K562 (cell line): ENCODE data around the gene IL2. TPM values are rescaled to one million over a fixed set of nuclear protein-coding genes. Genes with fewer than 3 reads are reported as not detected.

ENCODE experiments used
- ATAC-seq: fragments of 200-7000 bp; cut with Tn5 transposase; 3 replicates; pipeline ENCODE4 v1.9.1; 2020; ENCODE audit warnings: moderate library complexity
- BruUV-seq: library from RNA; stranded (reverse); fragments of 400-500 nt; replicated peaks from 2 replicates; lab custom pipeline; 2021; lab: Mats Ljungman, UMichigan
- CTCF ChIA-PET: fragments of 300-600 bp; formaldehyde crosslinking; extraction: SDS; loops from one replicate; lab custom pipeline; 2021; ENCODE audit warnings: low intra/inter-chr PET ratio; lab: Yijun Ruan, JAX
- POLR2A ChIA-PET: fragments of 300-600, 350-650 bp; sonication (Branson Sonifier 250); formaldehyde crosslinking; extraction: SDS; loops from one replicate; lab custom pipeline; 2021; ENCODE audit warnings: antibody characterized with exemption, inconsistent platforms; lab: Yijun Ruan, JAX
- DNase-seq, 4 experiments: peaks; one replicate each; pipeline versions ENCODE4 v3.0.0 to v3.0.0-alpha.2; 2011 to 2018; ENCODE audit warnings: low spot score in 3 of 4, mixed read lengths in 3 of 4; ENCODE audit errors: extremely low read depth in 1 of 4
- FAIRE-seq: peaks from 2 replicates; lab custom pipeline; 2011; peaks lifted over from hg19 to GRCh38; lab: Jason Lieb, UNC
- H2AFZ ChIP-seq: 2 replicates; pipeline ENCODE4 v1.6.0; 2011; ENCODE audit warnings: low read depth, low read length, control low read depth, inconsistent platforms
- H3K27ac ChIP-seq: fragments of 200-600 bp; 3 replicates; pipeline ENCODE4 v1.8.0; 2011; ENCODE audit warnings: low read depth, mild to moderate bottlenecking, control low read depth, inconsistent platforms, low read length, moderate library complexity, mixed read lengths; ENCODE audit errors: extremely low read depth
- H3K27me3 ChIP-seq, 2 experiments: fragments of 300-600 bp in 1 of 2; 2 replicates in 1 of 2; 3 replicates in 1 of 2; pipeline versions ENCODE4 v1.6.0 to v1.8.0; 2011; ENCODE audit warnings: inconsistent platforms in 2 of 2, low read length in 2 of 2, mild to moderate bottlenecking in 1 of 2, mixed read lengths in 1 of 2, moderate library complexity in 1 of 2; ENCODE audit not compliant: control insufficient read depth in 2 of 2, insufficient read depth in 2 of 2
- H3K36me3 ChIP-seq: fragments of 300-600 bp; 3 replicates; pipeline ENCODE4 v1.8.0; 2011; ENCODE audit warnings: mild to moderate bottlenecking, low read length, inconsistent platforms; ENCODE audit not compliant: control insufficient read depth, insufficient read depth
- H3K4me1 ChIP-seq, 2 experiments: fragments of 200-600 bp in 1 of 2; replicated peaks in 1 of 2; 2 replicates in 1 of 2; 3 replicates in 1 of 2; pipeline versions ENCODE4 v1.5.1 to v1.8.0; 2011; ENCODE audit warnings: inconsistent platforms in 2 of 2, low read length in 2 of 2, mild to moderate bottlenecking in 1 of 2, mixed read lengths in 1 of 2, moderate library complexity in 1 of 2; ENCODE audit not compliant: control insufficient read depth in 2 of 2, insufficient read depth in 2 of 2
- H3K4me2 ChIP-seq: 2 replicates; pipeline ENCODE4 v1.6.1; 2011; ENCODE audit warnings: low read length, control low read depth, inconsistent platforms, mixed read lengths; ENCODE audit not compliant: insufficient read depth
- H3K4me3 ChIP-seq: fragments of 200-600 bp; sonication (generic), shearing (Covaris generic); 2 replicates; pipeline ENCODE4 v1.5.1; 2016; ENCODE audit warnings: control low read depth, inconsistent platforms
- H3K79me2 ChIP-seq: fragments of 200-600 bp; 3 replicates; pipeline ENCODE4 v1.8.0; 2011; ENCODE audit warnings: low read length, inconsistent platforms; ENCODE audit not compliant: control insufficient read depth, insufficient read depth
- H3K9ac ChIP-seq, 2 experiments: 2 replicates each; pipeline versions ENCODE4 v1.6.0 to v1.6.1; 2011; ENCODE audit warnings: low read depth in 2 of 2, low read length in 2 of 2, control low read depth in 1 of 2, inconsistent platforms in 1 of 2, mild to moderate bottlenecking in 1 of 2, mixed read lengths in 1 of 2; ENCODE audit not compliant: insufficient read depth in 1 of 2
- H3K9me1 ChIP-seq: one replicate; pipeline ENCODE4 v1.6.0; 2011; ENCODE audit warnings: inconsistent platforms, mild to moderate bottlenecking, low read length, moderate library complexity; ENCODE audit not compliant: control insufficient read depth, insufficient read depth
- H3K9me3 ChIP-seq: replicated peaks from 2 replicates; pipeline ENCODE4 v1.5.1; 2011; ENCODE audit warnings: low read depth, low read length, inconsistent platforms; ENCODE audit not compliant: control insufficient read depth, insufficient read depth
- H4K20me1 ChIP-seq: replicated peaks from 2 replicates; pipeline ENCODE4 v1.6.1; 2011; ENCODE audit warnings: low read length, inconsistent platforms, mixed read lengths; ENCODE audit not compliant: control insufficient read depth, insufficient read depth
- HNRNPUL1 ChIP-seq: fragments of 200-400 bp; formaldehyde crosslinking; IDR thresholded peaks from 2 replicates; pipeline ENCODE4 v1.6.1; 2017; ENCODE audit warnings: low read length
- NCOA2 ChIP-seq, 2 experiments: fragments of 450-650 bp; IDR thresholded peaks; 2 replicates each; pipeline ENCODE4 v1.6.1; 2018; ENCODE audit warnings: mild to moderate bottlenecking in 2 of 2, moderate library complexity in 1 of 2; ENCODE audit not compliant: partially characterized antibody in 2 of 2
- RAD21 ChIP-seq, 2 experiments: fragments of 250-450 bp in 1 of 2; fragments of 450-650 bp in 1 of 2; sonication (Bioruptor Pico) in 1 of 2; formaldehyde crosslinking in 1 of 2; IDR thresholded peaks in 1 of 2; conservative IDR thresholded peaks in 1 of 2; 2 replicates each; pipeline versions ENCODE4 v1.4.0 to v1.8.0; 2020 to 2022; ENCODE audit warnings: mild to moderate bottlenecking in 2 of 2, moderate library complexity in 1 of 2
- REST ChIP-seq, 2 experiments: fragments of 450-650 bp; formaldehyde crosslinking in 1 of 2; IDR thresholded peaks; 2 replicates each; pipeline versions ENCODE4 v1.4.0 to v1.6.1; 2014 to 2020; ENCODE audit warnings: mild to moderate bottlenecking in 2 of 2, borderline replicate concordance in 1 of 2, low read depth in 1 of 2
- RFX5 ChIP-seq: IDR thresholded peaks from 2 replicates; pipeline ENCODE4 v1.6.1; 2011; ENCODE audit warnings: low read depth, mild to moderate bottlenecking, improper control_type of control experiment, low read length
- SMC3 ChIP-seq: conservative IDR thresholded peaks from 2 replicates; pipeline ENCODE4 v1.6.1; 2011; ENCODE audit warnings: low read depth, low read length, improper control_type of control experiment; ENCODE audit not compliant: insufficient read depth
- in situ Hi-C: fragments of 300-500 bp; cut with MboI; formaldehyde crosslinking; loops from 4 replicates; pipeline ENCODE4 v1.15.0; 2018; ENCODE audit warnings: inconsistent platforms, mixed read lengths
- intact Hi-C: fragments of 100-400 bp; cut with micrococcal nuclease; formaldehyde crosslinking; loops from 2 replicates; pipeline ENCODE4 v1.14.2; 2022
- polyA plus RNA-seq, 8 experiments: library from polyadenylated mRNA; depleted of rRNA in 4 of 8; stranded (reverse) in 5 of 8; unstranded in 3 of 8; fragments of >200 nt; fragmentation: Nextera tagmentation in 2 of 8; fragmentation: Illumina TruSeq in 1 of 8; extraction: Ambion mirVana in 2 of 8; extraction: Trizol in 1 of 8; gene quantifications; 2 replicates each; pipeline versions ENCODE4 v1.2.1 to v1.2.3, GENCODE V29; 2011 to 2014; ENCODE audit warnings: inconsistent platforms in 1 of 8, missing spikeins in 1 of 8
- total RNA-seq, 7 experiments: library from RNA; depleted of rRNA in 6 of 7; stranded (reverse); fragments of >200 nt in 6 of 7; fragmentation: Illumina TruSeq in 2 of 7; extraction: Trizol in 2 of 7; gene quantifications; 2 replicates each; pipeline versions ENCODE4 v1.2.1 to v1.2.3, GENCODE V29; 2011 to 2021; ENCODE audit warnings: low replicate concordance in 1 of 7
- TF ChIP-seq, protein P1 (sequence below), 3 experiments: IDR thresholded peaks in 2 of 3; conservative IDR thresholded peaks in 1 of 3; 2 replicates each; pipeline ENCODE4 v1.5.1; 2011 to 2012; ENCODE audit warnings: low read length in 3 of 3, mild to moderate bottlenecking in 3 of 3, control low read depth in 2 of 3, improper control_type of control experiment in 1 of 3, inconsistent platforms in 1 of 3, low read depth in 1 of 3, mixed read lengths in 1 of 3, moderate library complexity in 1 of 3; ENCODE audit not compliant: insufficient read depth in 2 of 3

The IL2 gene
- total and polyA plus RNA-seq, 9 of the 15 experiments (the other 6 are each of a cell fraction or from before 2014, with no cell fraction given): 0.11 to 0.89 TPM; not detected in 7

DNA sequence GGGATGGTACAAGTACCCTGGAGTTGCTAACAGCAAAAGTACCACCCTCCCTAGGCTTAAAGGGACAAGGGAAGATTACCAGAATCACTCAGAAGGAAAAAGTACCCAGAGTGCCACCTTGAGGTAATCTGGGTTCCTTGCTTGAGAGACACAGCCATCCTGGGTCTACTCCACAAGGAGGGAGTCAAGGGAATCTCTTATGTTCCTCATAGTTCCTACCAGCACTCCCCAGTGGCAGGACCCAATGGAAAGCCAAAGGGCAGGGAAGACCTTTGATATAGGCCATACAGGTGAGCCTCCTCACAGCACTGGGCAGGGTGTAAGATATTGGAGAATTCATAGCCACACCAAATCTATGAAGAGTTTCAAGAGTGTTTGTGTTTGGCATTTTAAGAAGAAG, 5.7 kb downstream of the IL2 start:
- POLR2A ChIA-PET: interaction anchor here (0.6 kb wide), 1 partner anchor 14 kb away, joined by 4 read pairs; no protein-coding TSS in a partner anchor
- CTCF ChIA-PET: interaction anchor here (1.0 kb wide), 1 partner anchor 150 kb away, joined by 3 read pairs; no protein-coding TSS in a partner anchor
- no peak overlapping the region for H3K4me3 ChIP-seq
- H3K4me1 ChIP-seq: no peaks in the 10 kb centered on the region
- in situ Hi-C loops (no loop called here), intact Hi-C loops (loop anchor here (2.0 kb wide), 3 partner anchors 126 to 550 kb away; no protein-coding TSS in a partner anchor)
- no peak overlapping the region for H3K9ac ChIP-seq
- no peaks in the 10 kb centered on the region for H3K9me1 ChIP-seq
- H3K4me2 ChIP-seq: no peak overlapping the region
- no peaks in the 10 kb centered on the region for H4K20me1 ChIP-seq
- no peaks in the 10 kb centered on the region for H3K9me3 ChIP-seq
- no peaks in the 10 kb centered on the region for H3K36me3 ChIP-seq
- no TSS peak for BruUV-seq
- H3K27me3 ChIP-seq: no peaks in the 10 kb centered on the region
- peak; percentile 75 for FAIRE-seq
- H2AFZ ChIP-seq: no peak overlapping the region
- peak; percentile 88 for ATAC-seq
- no peaks in the 10 kb centered on the region for H3K79me2 ChIP-seq
- TF ChIP-seq HNRNPUL1 (no peak), RAD21 (CRISPR knock-in tag; conservative IDR thresholded peaks at IDR 0.05 in 1 of 2, IDR thresholded peaks at IDR 0.05 in 1 of 2) (peak in 1 of 2 experiments; percentile 48; a peak in 2 of 4 replicates), REST (IDR thresholded peaks at IDR 0.05; ENCODE audit: borderline replicate concordance) (peak; percentile 20; the same call in 1 of the 2 replicates), REST (CRISPR knock-in tag; IDR thresholded peaks at IDR 0.05; ENCODE audit: low read depth) (no peak), SMC3 (peak; percentile 27; the same call in 1 of the 2 replicates), RFX5 (no peak), NCOA2 (IDR thresholded peaks at IDR 0.05; ENCODE audit: partially characterized antibody in 2 of 2) (peak in 1 of 2 experiments; percentile 11)
- TF ChIP-seq, protein P1, sequence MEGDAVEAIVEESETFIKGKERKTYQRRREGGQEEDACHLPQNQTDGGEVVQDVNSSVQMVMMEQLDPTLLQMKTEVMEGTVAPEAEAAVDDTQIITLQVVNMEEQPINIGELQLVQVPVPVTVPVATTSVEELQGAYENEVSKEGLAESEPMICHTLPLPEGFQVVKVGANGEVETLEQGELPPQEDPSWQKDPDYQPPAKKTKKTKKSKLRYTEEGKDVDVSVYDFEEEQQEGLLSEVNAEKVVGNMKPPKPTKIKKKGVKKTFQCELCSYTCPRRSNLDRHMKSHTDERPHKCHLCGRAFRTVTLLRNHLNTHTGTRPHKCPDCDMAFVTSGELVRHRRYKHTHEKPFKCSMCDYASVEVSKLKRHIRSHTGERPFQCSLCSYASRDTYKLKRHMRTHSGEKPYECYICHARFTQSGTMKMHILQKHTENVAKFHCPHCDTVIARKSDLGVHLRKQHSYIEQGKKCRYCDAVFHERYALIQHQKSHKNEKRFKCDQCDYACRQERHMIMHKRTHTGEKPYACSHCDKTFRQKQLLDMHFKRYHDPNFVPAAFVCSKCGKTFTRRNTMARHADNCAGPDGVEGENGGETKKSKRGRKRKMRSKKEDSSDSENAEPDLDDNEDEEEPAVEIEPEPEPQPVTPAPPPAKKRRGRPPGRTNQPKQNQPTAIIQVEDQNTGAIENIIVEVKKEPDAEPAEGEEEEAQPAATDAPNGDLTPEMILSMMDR (IDR thresholded peaks at IDR 0.05 in 2 of 3, conservative IDR thresholded peaks at IDR 0.05 in 1 of 3; ENCODE audit: insufficient read depth in 2 of 3, low read depth in 1 of 3, low read length in 3 of 3): peak; percentile 42 to 69 (median 61); a peak in 4 of 6 replicates
- TF ChIP-seq, all 486 proteins: peak for 5
- peak in 2 of 4 experiments; percentile 12 to 34 for DNase-seq
- H3K27ac ChIP-seq: no peak overlapping the region
